ENCODE results near the gene EXOSC3.
A peak's percentile ranks its signal among the peaks of the same experiment; 100 is the strongest.
"Not testable (repeated sequence)": the region's sequence is repeated elsewhere in the genome, so short reads cannot be mapped to it uniquely, and the experiment has no call there.

EXOSC3 gene

GRCh38 chr9:37811906-37812476 is 27.1 kb upstream of the EXOSC3 start:
- no peak for DNase-seq (ENCODE audit: extremely low read depth, insufficient read length)
- H3K27me3 ChIP-seq (replicated peaks; ENCODE audit: control insufficient read depth, insufficient read depth, low read length), result no peaks in the 10 kb centered on the region
- no peak overlapping the region for H3K4me3 ChIP-seq (replicated peaks; ENCODE audit: low read depth, low read length)
- no peak for TF ChIP-seq CTCF (IDR thresholded peaks at IDR 0.05; ENCODE audit: insufficient read depth, low read length, poor library complexity, severe bottlenecking)
- H3K36me3 ChIP-seq (ENCODE audit: control insufficient read depth, insufficient read depth, low read length), result no peaks in the 10 kb centered on the region

GRCh38 chr9:37809676-37810075 is 24.8 kb upstream of the EXOSC3 start:
- H3K27me3 ChIP-seq (replicated peaks; ENCODE audit: control insufficient read depth, insufficient read depth, low read length); DNase-seq (ENCODE audit: extremely low read depth, insufficient read length); H3K4me3 ChIP-seq (replicated peaks; ENCODE audit: low read depth, low read length); H3K36me3 ChIP-seq (ENCODE audit: control insufficient read depth, insufficient read depth, low read length): not testable (repeated sequence)

GRCh38 chr9:37806271-37806670 is 21.4 kb upstream of the EXOSC3 start:
- no peak overlapping the region for H3K4me3 ChIP-seq (replicated peaks; ENCODE audit: low read depth, low read length)
- H3K27me3 ChIP-seq (replicated peaks; ENCODE audit: control insufficient read depth, insufficient read depth, low read length), result no peaks in the 10 kb centered on the region
- DNase-seq (ENCODE audit: extremely low read depth, insufficient read length), result no peak
- TF ChIP-seq CTCF (IDR thresholded peaks at IDR 0.05; ENCODE audit: insufficient read depth, low read length, poor library complexity, severe bottlenecking), result no peak
- no peaks in the 10 kb centered on the region; the same call in 1 of the 2 replicates for H3K36me3 ChIP-seq (ENCODE audit: control insufficient read depth, insufficient read depth, low read length)

GRCh38 chr9:37801959-37802711 is 17.3 kb upstream of the EXOSC3 start:
- peak overlapping the region; percentile 92 for H3K4me3 ChIP-seq (replicated peaks; ENCODE audit: low read depth, low read length)
- no peak for TF ChIP-seq CTCF (IDR thresholded peaks at IDR 0.05; ENCODE audit: insufficient read depth, low read length, poor library complexity, severe bottlenecking)
- DNase-seq (ENCODE audit: extremely low read depth, insufficient read length), result no peak

GRCh38 chr9:37801287-37801850 is 16.5 kb upstream of the EXOSC3 start:
- no peak for TF ChIP-seq CTCF (IDR thresholded peaks at IDR 0.05; ENCODE audit: insufficient read depth, low read length, poor library complexity, severe bottlenecking)
- Histone ChIP-seq H3K4me3 (replicated peaks; ENCODE audit: low read depth, low read length) (peak overlapping the region; percentile 92), H3K27me3 (replicated peaks; ENCODE audit: control insufficient read depth, insufficient read depth, low read length) (no peaks in the 10 kb centered on the region), H3K36me3 (ENCODE audit: control insufficient read depth, insufficient read depth, low read length) (no peaks in the 10 kb centered on the region; the same call in 1 of the 2 replicates)
- no peak for DNase-seq (ENCODE audit: extremely low read depth, insufficient read length)

More at GRCh38 chr9:37801959-37802711, 17.3 kb upstream of the EXOSC3 start:
- Histone ChIP-seq H3K27me3 (replicated peaks; ENCODE audit: control insufficient read depth, insufficient read depth, low read length) (no peaks in the 10 kb centered on the region), H3K36me3 (ENCODE audit: control insufficient read depth, insufficient read depth, low read length) (no peaks in the 10 kb centered on the region; the same call in 1 of the 2 replicates)

- H3K4me3 ChIP-seq (replicated peaks; ENCODE audit: low read depth, low read length), result peak within 1 kb of the TSS; percentile 92
- DNase-seq (ENCODE audit: extremely low read depth, insufficient read length), result peak; percentile 94
- no peaks in the 10 kb centered on the region for H3K27me3 ChIP-seq (replicated peaks; ENCODE audit: control insufficient read depth, insufficient read depth, low read length)
- no peak for TF ChIP-seq CTCF (IDR thresholded peaks at IDR 0.05; ENCODE audit: insufficient read depth, low read length, poor library complexity, severe bottlenecking)
- H3K36me3 ChIP-seq (ENCODE audit: control insufficient read depth, insufficient read depth, low read length), result no peaks in the 10 kb centered on the region
Observed at GRCh38 chr9:37800631-37801286, 15.9 kb upstream of the EXOSC3 start, which contains the start of gene DCAF10. TSS of gene DCAF10 (plus strand) at chr9:37800797. CDS start at chr9:37800867, 70 bp downstream.

Data from GM06990 (cell line).